GM12873 (cell line): ENCODE results near the gene ARHGEF10L.

Experiments used
- CTCF ChIP-seq: IDR thresholded peaks from 2 replicates; pipeline ENCODE4 v1.5.1; 2012; ENCODE audit warnings: low read depth, mild to moderate bottlenecking, moderate library complexity, low read length, control low read depth; ENCODE audit not compliant: insufficient read depth; ENCODE audit errors: missing control alignments

ARHGEF10L gene

GRCh38 chr1:17736625-17737024, 197.1 kb downstream of the ARHGEF10L start:
- TF ChIP-seq CTCF, result no peak

- no peak for TF ChIP-seq CTCF
Measured at GRCh38 chr1:17739050-17739449, 199.6 kb downstream of the ARHGEF10L start.

GRCh38 chr1:17741052-17741451, 201.6 kb downstream of the ARHGEF10L start:
- no peak for TF ChIP-seq CTCF

GRCh38 chr1:17742583-17742982, 203.1 kb downstream of the ARHGEF10L start:
- no peak for TF ChIP-seq CTCF

- no peak for TF ChIP-seq CTCF
Measured at GRCh38 chr1:17743008-17743647, 203.6 kb downstream of the ARHGEF10L start.

GRCh38 chr1:17743925-17744324, 204.4 kb downstream of the ARHGEF10L start:
- TF ChIP-seq CTCF, result no peak

GRCh38 chr1:17744666-17745478, 205.4 kb downstream of the ARHGEF10L start:
- no peak for TF ChIP-seq CTCF
